Hepatocyte (in vitro differentiated cells): ENCODE measurements around the gene KRT77.

Experiments
- EZH2 ChIP-seq: fragments of 200-600 bp; sonication (generic); IDR thresholded peaks from 2 replicates; pipeline ENCODE4 v1.6.1; 2016; ENCODE audit warnings: antibody characterized with exemption, mild to moderate bottlenecking, borderline replicate concordance
- EZH2phosphoT487 ChIP-seq: fragments of 200-600 bp; sonication (generic); IDR thresholded peaks from one replicate; pipeline ENCODE4 v1.6.1; 2018; ENCODE audit warnings: antibody characterized with exemption, mild to moderate bottlenecking, low read depth, moderate library complexity; ENCODE audit not compliant: unreplicated experiment, severe bottlenecking

DNA sequence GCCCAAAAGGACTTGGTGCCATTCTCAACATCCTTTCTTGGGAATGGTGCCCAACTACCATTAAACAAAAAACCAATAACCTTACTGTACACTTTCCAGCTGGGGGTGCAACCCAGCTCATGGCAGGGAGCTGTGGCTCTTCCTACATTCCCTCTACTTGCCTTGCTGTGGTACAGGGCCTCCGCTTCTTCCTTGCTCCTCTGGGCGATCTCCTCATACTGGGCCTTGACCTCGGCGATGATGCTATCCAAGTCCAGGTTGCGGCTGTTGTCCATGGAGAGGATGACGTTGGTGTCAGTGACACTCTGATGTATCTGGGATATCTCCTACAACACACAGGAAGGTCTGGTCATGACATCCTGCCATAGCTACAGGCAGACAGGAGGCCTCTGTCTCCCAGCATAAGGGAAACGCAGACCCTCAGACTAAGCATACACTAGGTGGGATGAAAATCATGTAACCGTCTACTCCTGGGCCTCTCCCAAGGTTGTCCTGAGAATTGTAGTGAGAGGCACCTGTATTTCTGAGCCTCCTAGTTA, 55.2 kb downstream of the KRT77 start:
- no peak for TF ChIP-seq EZH2phosphoT487
- no peak for TF ChIP-seq EZH2
